ENCODE results near the gene MTAP.

The MTAP gene

DNA sequence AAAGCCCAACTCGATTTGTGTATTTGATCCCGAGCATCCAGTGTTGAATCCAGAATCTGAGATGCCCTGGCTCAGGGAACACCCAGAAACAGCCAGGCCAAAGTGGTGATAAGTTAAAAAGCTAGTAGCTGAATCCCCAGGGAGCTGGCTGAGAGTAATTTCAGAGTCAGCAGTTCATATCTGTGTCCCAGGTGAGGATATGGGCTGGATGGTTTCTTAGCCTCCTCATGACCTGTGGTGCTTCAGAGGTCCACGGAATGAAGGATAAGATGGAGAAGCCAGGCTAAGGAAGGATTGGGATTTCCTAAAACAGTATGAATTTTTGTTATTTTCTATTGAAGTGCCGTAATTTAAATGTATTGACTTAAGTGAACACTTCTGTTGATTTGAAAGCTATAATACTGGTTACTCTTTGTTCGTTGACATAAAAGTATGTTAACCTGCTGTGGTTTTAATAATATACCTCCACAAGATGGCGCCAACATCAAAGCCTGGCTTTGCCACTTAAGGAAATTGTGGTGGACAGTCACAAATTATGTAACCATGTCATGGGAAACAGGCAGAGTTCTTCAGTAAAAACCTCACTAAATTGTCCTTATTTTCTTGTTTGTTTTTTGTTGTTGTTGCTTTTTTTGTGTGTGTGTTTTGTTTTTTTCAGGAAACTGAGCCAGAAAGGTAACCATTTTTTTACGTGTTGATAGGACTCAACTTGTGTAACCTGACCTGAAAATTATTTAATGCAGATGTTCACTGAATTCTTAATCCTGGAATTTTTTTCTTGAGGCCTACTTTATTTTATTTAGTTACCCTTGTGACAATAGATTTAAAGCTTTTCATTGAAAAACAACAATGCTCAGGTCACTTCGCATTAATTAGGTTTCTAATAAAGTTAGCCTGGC, 11.4 kb downstream of the MTAP start:
- peaks cover 5% of the 10 kb centered on the region for H3K9me3 Mint-ChIP-seq
- H3K36me3 Mint-ChIP-seq (ENCODE audit: low read depth) = peaks cover 54% of the 10 kb centered on the region
- peaks cover 11% of the 10 kb centered on the region for H3K4me1 Mint-ChIP-seq
- H3K27ac Mint-ChIP-seq = no peak overlapping the region
- TF ChIP-seq CTCF (IDR thresholded peaks at IDR 0.05; ENCODE audit: unreplicated experiment in 3 of 3) = peak; percentile 72 to 79 (median 73)
- no peak overlapping the region for H3K4me3 Mint-ChIP-seq
- H3K27me3 Mint-ChIP-seq (ENCODE audit: low read depth) = peaks cover 4% of the 10 kb centered on the region

GRCh38 chr9:21815643-21816042, 13.2 kb downstream of the MTAP start:
- H3K4me1 Mint-ChIP-seq = peaks cover 4% of the 10 kb centered on the region
- peaks cover 59% of the 10 kb centered on the region for H3K36me3 Mint-ChIP-seq (ENCODE audit: low read depth)
- TF ChIP-seq CTCF (IDR thresholded peaks at IDR 0.05; ENCODE audit: unreplicated experiment in 3 of 3) = no peak
- H3K27me3 Mint-ChIP-seq (ENCODE audit: low read depth) = peaks cover 4% of the 10 kb centered on the region
- peaks cover 15% of the 10 kb centered on the region for H3K9me3 Mint-ChIP-seq
- H3K4me3 Mint-ChIP-seq = no peak overlapping the region
- no peak overlapping the region for H3K27ac Mint-ChIP-seq

DNA sequence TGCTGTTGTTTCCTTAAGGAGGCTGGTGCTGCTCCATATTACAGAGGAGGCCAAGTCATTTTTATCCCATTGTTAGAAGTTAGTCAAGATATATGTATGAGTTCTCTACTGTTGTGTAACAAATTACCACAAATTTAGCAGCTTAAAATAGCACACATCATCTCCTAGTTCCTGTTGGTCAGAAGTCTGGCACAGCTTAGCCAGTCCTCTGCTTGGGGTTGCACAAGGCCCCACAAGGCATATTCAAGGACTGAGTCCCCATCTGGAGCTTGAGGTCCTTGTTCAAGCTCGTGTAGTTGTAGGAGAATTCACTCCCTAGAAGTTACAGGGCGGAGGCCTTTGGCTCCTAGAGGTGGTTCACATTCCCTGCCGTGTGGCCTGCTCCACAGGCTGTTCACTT, 14.7 kb downstream of the MTAP start:
- H3K36me3 Mint-ChIP-seq (ENCODE audit: low read depth) = peaks cover 69% of the 10 kb centered on the region
- peaks cover 24% of the 10 kb centered on the region for H3K9me3 Mint-ChIP-seq
- H3K4me3 Mint-ChIP-seq = no peak overlapping the region
- H3K4me1 Mint-ChIP-seq = peaks cover 4% of the 10 kb centered on the region
- H3K27ac Mint-ChIP-seq = no peak overlapping the region
- no peak for TF ChIP-seq CTCF (IDR thresholded peaks at IDR 0.05; ENCODE audit: unreplicated experiment in 3 of 3)
- H3K27me3 Mint-ChIP-seq (ENCODE audit: low read depth) = peaks cover 4% of the 10 kb centered on the region

DNA sequence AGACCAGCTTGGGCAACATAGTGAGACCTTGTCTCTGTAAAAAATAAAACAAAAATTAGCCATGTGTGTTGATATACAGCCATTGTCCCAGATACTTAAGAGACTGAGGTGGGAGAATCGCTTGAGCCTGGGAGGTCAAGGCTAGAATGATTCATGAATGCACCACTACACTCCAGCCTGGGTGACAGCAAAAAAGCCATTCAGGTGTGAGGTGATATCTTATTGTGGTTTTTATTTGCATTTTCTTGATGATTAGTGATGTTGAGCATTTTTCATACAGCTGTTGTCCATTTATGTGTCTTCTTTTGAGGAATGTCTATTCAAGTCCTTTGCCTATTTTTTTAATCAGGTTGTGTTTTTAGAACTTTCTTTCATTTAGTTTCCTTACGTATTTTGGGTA, 23.2 kb downstream of the MTAP start:
- H3K4me1 Mint-ChIP-seq = no peaks in the 10 kb centered on the region
- H3K4me3 Mint-ChIP-seq = no peak overlapping the region
- no peaks in the 10 kb centered on the region for H3K27me3 Mint-ChIP-seq (ENCODE audit: low read depth)
- H3K27ac Mint-ChIP-seq = no peak overlapping the region
- H3K9me3 Mint-ChIP-seq = peaks cover 38% of the 10 kb centered on the region
- TF ChIP-seq CTCF (IDR thresholded peaks at IDR 0.05; ENCODE audit: unreplicated experiment in 3 of 3) = no peak
- peaks cover 99% of the 10 kb centered on the region for H3K36me3 Mint-ChIP-seq (ENCODE audit: low read depth)

DNA sequence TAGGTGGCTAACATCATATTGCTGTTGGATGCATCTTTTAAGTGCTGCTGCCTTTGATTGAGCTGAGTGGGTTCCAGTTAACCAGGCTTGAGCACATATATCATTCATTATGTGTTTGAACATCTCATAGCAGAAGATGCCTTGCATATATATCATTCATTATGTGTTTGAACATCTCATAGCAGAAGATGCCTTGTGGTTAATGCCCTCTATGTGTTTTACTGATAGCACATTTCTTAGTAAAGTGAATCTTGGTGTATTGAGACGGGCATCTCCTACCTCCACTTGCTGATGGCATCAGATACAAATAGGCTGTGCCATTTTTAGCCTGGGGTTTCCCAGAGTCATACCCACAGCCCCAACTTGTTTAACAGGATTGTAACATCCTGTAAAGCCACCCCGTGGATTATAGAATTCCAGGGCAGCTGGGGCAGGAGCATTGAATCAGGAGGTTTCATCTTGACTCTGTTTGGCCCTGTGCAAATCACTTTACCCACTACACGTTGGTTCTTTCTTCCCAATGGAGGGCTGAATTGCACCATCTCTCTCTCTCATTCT, 26.5 kb downstream of the MTAP start:
- H3K4me3 Mint-ChIP-seq = no peak overlapping the region
- H3K9me3 Mint-ChIP-seq = peaks cover 11% of the 10 kb centered on the region
- no peaks in the 10 kb centered on the region for H3K27me3 Mint-ChIP-seq (ENCODE audit: low read depth)
- H3K27ac Mint-ChIP-seq = no peak overlapping the region
- no peaks in the 10 kb centered on the region for H3K4me1 Mint-ChIP-seq
- no peak for TF ChIP-seq CTCF (IDR thresholded peaks at IDR 0.05; ENCODE audit: unreplicated experiment in 3 of 3)
- H3K36me3 Mint-ChIP-seq (ENCODE audit: low read depth) = peaks cover 99% of the 10 kb centered on the region
